ENCODE results near the gene PSMC3IP. TPM values are rescaled to one million over a fixed set of nuclear protein-coding genes. Genes with fewer than 3 reads are reported as not detected.

The PSMC3IP gene
- total and polyA plus RNA-seq, 12 donors = 1.2 to 7.7 (median 2.0) TPM; not detected in 1

DNA sequence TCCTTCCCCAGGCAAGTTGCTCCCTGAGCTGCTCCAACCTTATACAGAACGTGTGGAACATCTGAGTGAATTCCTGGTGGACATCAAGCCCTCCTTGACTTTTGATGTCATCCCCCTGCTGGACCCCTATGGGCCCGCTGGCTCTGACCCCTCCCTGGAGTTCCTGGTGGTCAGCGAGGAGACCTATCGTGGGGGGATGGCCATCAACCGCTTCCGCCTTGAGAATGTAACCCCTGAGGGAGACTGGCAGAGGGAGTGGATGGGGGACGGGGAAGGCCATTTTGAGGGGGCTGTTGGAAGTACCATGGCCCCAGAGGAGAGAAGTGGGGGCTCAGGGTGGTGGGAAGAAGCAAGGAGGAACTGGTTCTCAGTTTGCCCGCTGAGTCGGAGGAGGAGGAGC is 13.6 kb downstream of the PSMC3IP start:
- no peak for TF ChIP-seq POLR2A (IDR thresholded peaks at IDR 0.05)
- TF ChIP-seq, protein P1, sequence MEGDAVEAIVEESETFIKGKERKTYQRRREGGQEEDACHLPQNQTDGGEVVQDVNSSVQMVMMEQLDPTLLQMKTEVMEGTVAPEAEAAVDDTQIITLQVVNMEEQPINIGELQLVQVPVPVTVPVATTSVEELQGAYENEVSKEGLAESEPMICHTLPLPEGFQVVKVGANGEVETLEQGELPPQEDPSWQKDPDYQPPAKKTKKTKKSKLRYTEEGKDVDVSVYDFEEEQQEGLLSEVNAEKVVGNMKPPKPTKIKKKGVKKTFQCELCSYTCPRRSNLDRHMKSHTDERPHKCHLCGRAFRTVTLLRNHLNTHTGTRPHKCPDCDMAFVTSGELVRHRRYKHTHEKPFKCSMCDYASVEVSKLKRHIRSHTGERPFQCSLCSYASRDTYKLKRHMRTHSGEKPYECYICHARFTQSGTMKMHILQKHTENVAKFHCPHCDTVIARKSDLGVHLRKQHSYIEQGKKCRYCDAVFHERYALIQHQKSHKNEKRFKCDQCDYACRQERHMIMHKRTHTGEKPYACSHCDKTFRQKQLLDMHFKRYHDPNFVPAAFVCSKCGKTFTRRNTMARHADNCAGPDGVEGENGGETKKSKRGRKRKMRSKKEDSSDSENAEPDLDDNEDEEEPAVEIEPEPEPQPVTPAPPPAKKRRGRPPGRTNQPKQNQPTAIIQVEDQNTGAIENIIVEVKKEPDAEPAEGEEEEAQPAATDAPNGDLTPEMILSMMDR (IDR thresholded peaks at IDR 0.05) = no peak
- Histone ChIP-seq H3K36me3 (replicated peaks in 1 of 2) (peaks cover 0 to 27% of the 10 kb centered on the region in 2 donors), H3K9me3 (replicated peaks in 1 of 3) (no peaks in the 10 kb centered on the region), H3K4me3 (no peak overlapping the region), H3K27ac (peak overlapping the region in 4 of 5 donors; percentile 81 to 92 (median 88)), H3K4me1 (replicated peaks in 1 of 2) (peaks cover 35 to 43% of the 10 kb centered on the region in 2 donors), H3K27me3 (no peaks in the 10 kb centered on the region)
- DNase-seq = no peak
- 75 to 85% (median 78%) methylated on average over 9 of the region's 9 CpGs for WGBS, 4 donors
- intact Hi-C loops (cut with DNase I) = no loop called here

DNA sequence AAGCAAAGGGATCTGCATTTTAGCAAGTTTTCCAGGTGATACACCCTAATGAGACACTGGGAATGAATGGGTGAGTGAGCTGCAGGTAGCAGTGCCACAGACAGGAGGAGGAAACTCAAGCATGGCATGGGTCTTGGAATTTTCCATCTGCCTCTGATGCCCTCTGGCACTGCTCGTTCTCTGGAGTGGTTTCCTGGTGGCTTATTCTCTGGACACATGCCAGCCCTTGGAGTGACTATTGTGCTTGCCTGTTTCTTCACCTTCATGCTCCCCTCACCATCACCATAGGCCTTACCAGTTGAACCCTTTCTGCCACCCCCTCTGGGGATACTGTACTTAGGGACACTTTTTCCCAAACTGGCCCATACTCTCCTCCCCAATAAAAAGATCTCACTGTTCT is 14.0 kb downstream of the PSMC3IP start:
- TF ChIP-seq, protein P1 (IDR thresholded peaks at IDR 0.05) = peak in 1 of 6 experiments; percentile 1
- TF ChIP-seq POLR2A (IDR thresholded peaks at IDR 0.05) = no peak
- H3K4me3 ChIP-seq = peak overlapping the region in 1 of 4 donors; percentile 91
- intact Hi-C loops (cut with DNase I) = no loop called here
- peaks cover 0 to 23% of the 10 kb centered on the region in 2 donors for H3K36me3 ChIP-seq (replicated peaks in 1 of 2)
- H3K9me3 ChIP-seq (replicated peaks in 1 of 3) = no peaks in the 10 kb centered on the region
- peak overlapping the region in 4 of 5 donors; percentile 81 to 92 (median 88) for H3K27ac ChIP-seq
- DNase-seq = peak in 6 of 7 donors; percentile 57 to 76 (median 68)
- peaks cover 35 to 43% of the 10 kb centered on the region in 2 donors for H3K4me1 ChIP-seq (replicated peaks in 1 of 2)
- H3K27me3 ChIP-seq = no peaks in the 10 kb centered on the region
- WGBS, 4 donors = 0 to 15% (median 11%) methylated on average over 1 of the region's 1 CpG

DNA sequence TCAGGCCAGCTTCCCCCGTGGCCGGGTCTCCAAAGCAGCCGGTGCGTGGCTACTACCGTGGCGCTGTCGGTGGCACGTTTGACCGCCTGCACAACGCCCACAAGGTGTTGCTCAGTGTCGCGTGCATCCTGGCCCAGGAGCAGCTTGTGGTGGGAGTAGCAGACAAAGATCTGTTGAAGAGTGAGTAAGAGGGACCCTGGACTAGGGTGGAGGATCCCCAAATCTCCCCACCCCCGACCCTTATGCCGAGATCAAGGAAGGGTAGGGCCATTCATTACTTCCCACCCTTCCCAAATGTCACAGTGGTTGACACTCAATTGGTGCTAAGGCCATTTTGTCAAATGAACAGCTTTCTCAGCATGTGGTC is 14.4 kb downstream of the PSMC3IP start:
- H3K4me1 ChIP-seq (replicated peaks in 1 of 2) = peaks cover 35 to 40% of the 10 kb centered on the region in 2 donors
- H3K4me3 ChIP-seq = peak overlapping the region in 3 of 4 donors; percentile 19 to 91 (median 61)
- H3K27me3 ChIP-seq = no peaks in the 10 kb centered on the region
- intact Hi-C loops (cut with DNase I) = no loop called here
- no peaks in the 10 kb centered on the region for H3K9me3 ChIP-seq (replicated peaks in 1 of 3)
- peak overlapping the region; percentile 81 to 92 (median 87) for H3K27ac ChIP-seq
- 62 to 73% (median 68%) methylated on average over 12 to 14 of the region's 14 CpGs for WGBS, 4 donors
- no peak for TF ChIP-seq POLR2A (IDR thresholded peaks at IDR 0.05)
- TF ChIP-seq, protein P1 (IDR thresholded peaks at IDR 0.05) = no peak
- no peak for DNase-seq
- peaks cover 0 to 21% of the 10 kb centered on the region in 2 donors for H3K36me3 ChIP-seq (replicated peaks in 1 of 2)

DNA sequence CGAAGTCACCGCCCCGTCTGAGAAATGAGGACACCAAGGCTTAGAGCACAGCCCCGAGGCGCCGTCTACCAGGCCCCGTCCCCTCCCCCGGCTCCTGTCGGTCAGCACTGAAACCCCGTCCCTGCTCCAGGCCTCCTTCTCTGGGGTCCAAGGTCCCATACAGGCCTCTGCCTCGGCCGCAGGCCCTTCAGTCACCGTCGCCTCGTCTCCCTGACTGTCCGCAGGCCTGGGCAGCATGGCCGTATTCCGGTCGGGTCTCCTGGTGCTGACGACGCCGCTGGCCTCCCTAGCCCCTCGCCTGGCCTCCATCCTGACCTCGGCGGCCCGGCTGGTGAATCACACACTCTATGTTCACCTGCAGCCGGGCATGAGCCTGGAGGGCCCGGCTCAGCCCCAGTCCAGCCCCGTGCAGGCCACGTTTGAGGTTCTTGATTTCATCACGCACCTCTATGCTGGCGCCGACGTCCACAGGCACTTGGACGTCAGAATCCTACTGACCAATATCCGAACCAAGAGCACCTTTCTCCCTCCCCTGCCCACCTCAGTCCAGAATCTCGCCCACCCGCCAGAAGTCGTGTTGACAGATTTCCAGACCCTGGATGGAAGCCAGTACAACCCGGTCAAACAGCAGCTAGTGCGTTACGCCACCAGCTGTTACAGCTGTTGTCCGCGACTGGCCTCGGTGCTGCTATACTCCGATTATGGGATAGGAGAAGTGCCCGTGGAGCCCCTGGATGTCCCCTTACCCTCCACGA is 15.0 kb downstream of the PSMC3IP start:
- 0 to 7% (median 4%) methylated on average over 12 to 48 of the region's 48 CpGs for WGBS, 4 donors

More for the DNA sequence above, 15.0 kb downstream of the PSMC3IP start:
- Histone ChIP-seq H3K27me3 (no peaks in the 10 kb centered on the region), H3K9me3 (replicated peaks in 1 of 3) (no peaks in the 10 kb centered on the region), H3K4me3 (peak overlapping the region; percentile 5 to 91 (median 65)), H3K36me3 (replicated peaks in 1 of 2) (peaks cover 0 to 21% of the 10 kb centered on the region in 2 donors), H3K27ac (peak overlapping the region; percentile 81 to 92 (median 87)), H3K4me1 (replicated peaks in 1 of 2) (peaks cover 29 to 34% of the 10 kb centered on the region in 2 donors)
- TF ChIP-seq, protein P1 (IDR thresholded peaks at IDR 0.05) = no peak
- no peak for TF ChIP-seq POLR2A (IDR thresholded peaks at IDR 0.05)
- intact Hi-C loops (cut with DNase I) = no loop called here
- DNase-seq = peak in 5 of 7 donors; percentile 43 to 61 (median 58)

Data from adrenal gland (tissue), 12 donors.